A549 (cell line): ENCODE results near the gene IQCC.

Experiments
- BHLHE40 ChIP-seq: IDR thresholded peaks from 2 replicates; pipeline ENCODE4 v1.6.1; 2012; ENCODE audit warnings: low read depth, low read length, inconsistent platforms
- EHF ChIP-seq: fragments of 250-450 bp; sonication (Bioruptor Pico); IDR thresholded peaks from 2 replicates; pipeline ENCODE4 v1.5.0; 2020; ENCODE audit warnings: mild to moderate bottlenecking
- EHMT2 ChIP-seq: fragments of 200-600 bp; sonication (generic); IDR thresholded peaks from 2 replicates; pipeline ENCODE4 v1.6.1; 2016; ENCODE audit warnings: antibody characterized with exemption, low read depth, mild to moderate bottlenecking, moderate library complexity
- EP300 ChIP-seq, 2 experiments: fragments of >200 bp; sonication (Bioruptor Twin); formaldehyde crosslinking; IDR thresholded peaks; 2 replicates in 1 of 2; 3 replicates in 1 of 2; pipeline ENCODE4 v1.6.1; 2016 to 2017
- ESRRA ChIP-seq: fragments of 150-350 bp; IDR thresholded peaks from 2 replicates; pipeline ENCODE4 v1.6.1; 2014; ENCODE audit warnings: mild to moderate bottlenecking, low read length, borderline replicate concordance
- JUN ChIP-seq, 2 experiments: fragments of >200 bp; sonication (Bioruptor Twin); formaldehyde crosslinking; IDR thresholded peaks; 2 replicates in 1 of 2; 3 replicates in 1 of 2; pipeline ENCODE4 v1.6.1; 2016 to 2017
- JUNB ChIP-seq: fragments of >200 bp; sonication (Bioruptor Twin); formaldehyde crosslinking; IDR thresholded peaks from 2 replicates; pipeline ENCODE4 v1.6.1; 2016
- POLR2A ChIP-seq: IDR thresholded peaks from 2 replicates; pipeline ENCODE4 v1.6.1; 2012; ENCODE audit warnings: mild to moderate bottlenecking, low read length
- POLR2AphosphoS2 ChIP-seq: conservative IDR thresholded peaks from 2 replicates; pipeline ENCODE4 v1.6.1; 2012; ENCODE audit warnings: low read length, improper control_type of control experiment, inconsistent platforms
- RAD21 ChIP-seq, 2 experiments: fragments of >200 bp in 1 of 2; sonication (Bioruptor Twin) in 1 of 2; formaldehyde crosslinking in 1 of 2; IDR thresholded peaks in 1 of 2; conservative IDR thresholded peaks in 1 of 2; 2 replicates in 1 of 2; 3 replicates in 1 of 2; pipeline ENCODE4 v1.6.1; 2012 to 2018; ENCODE audit warnings: inconsistent platforms in 1 of 2
- TF ChIP-seq, protein P1 (sequence below): fragments of >200 bp; sonication (Bioruptor Twin); formaldehyde crosslinking; IDR thresholded peaks from 3 replicates; pipeline ENCODE4 v1.5.1; 2016
- TF ChIP-seq, protein P2 (sequence below): IDR thresholded peaks from 2 replicates; pipeline ENCODE4 v1.6.1; 2012

DNA sequence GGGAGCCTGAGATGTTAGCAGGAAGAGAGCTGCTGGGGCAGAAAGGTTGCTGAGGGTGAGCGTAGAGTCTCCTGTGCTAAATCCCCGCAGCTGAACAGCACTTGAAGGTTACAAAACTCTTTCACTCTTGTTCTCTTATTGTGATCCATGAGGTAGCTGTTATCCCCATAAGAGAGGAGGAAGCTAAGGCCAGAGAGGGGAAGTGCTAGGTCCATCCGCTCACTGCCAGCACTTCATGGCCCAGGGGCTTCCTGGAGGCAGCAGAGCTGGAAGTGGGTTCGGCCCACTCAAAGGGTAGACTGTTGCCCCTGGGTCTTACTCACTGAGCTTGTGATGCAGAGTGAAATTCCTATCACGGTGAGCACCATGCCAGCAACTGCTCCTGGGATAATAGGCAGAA, 11.1 kb downstream of the IQCC start:
- TF ChIP-seq POLR2A (no peak), ESRRA (no peak), JUN (IDR thresholded peaks at IDR 0.05) (no peak), POLR2AphosphoS2 (no peak), EHF (no peak), RAD21 (conservative IDR thresholded peaks at IDR 0.05 in 1 of 2, IDR thresholded peaks at IDR 0.05 in 1 of 2) (no peak), EHMT2 (no peak), EP300 (IDR thresholded peaks at IDR 0.05) (no peak), JUNB (no peak), BHLHE40 (no peak)
- TF ChIP-seq, protein P1, sequence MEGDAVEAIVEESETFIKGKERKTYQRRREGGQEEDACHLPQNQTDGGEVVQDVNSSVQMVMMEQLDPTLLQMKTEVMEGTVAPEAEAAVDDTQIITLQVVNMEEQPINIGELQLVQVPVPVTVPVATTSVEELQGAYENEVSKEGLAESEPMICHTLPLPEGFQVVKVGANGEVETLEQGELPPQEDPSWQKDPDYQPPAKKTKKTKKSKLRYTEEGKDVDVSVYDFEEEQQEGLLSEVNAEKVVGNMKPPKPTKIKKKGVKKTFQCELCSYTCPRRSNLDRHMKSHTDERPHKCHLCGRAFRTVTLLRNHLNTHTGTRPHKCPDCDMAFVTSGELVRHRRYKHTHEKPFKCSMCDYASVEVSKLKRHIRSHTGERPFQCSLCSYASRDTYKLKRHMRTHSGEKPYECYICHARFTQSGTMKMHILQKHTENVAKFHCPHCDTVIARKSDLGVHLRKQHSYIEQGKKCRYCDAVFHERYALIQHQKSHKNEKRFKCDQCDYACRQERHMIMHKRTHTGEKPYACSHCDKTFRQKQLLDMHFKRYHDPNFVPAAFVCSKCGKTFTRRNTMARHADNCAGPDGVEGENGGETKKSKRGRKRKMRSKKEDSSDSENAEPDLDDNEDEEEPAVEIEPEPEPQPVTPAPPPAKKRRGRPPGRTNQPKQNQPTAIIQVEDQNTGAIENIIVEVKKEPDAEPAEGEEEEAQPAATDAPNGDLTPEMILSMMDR = no peak
- TF ChIP-seq, protein P2, sequence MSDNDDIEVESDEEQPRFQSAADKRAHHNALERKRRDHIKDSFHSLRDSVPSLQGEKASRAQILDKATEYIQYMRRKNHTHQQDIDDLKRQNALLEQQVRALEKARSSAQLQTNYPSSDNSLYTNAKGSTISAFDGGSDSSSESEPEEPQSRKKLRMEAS = no peak
